ENCODE results near the gene MACROD2.

The MACROD2 gene

DNA sequence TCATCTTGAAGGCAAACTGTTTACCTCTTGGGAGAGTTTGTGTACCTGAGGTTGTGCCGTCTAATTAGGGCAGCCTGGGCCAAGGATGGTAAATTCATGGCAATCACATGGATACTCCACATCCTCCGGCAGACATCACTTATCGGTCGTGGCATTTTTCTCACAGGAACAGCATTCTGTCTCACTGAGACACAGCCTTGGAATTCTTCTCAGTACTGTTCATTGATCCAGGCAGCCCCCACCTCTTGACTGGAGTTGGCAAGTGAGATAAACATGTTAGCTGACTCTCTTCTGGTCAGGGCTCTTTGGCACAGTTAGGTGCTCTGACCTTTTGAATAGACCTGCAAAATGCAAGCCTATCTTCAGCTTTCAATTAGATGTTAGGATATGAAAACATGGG is 853.5 kb downstream of the MACROD2 start:
- no peak overlapping the region for H3K4me3 ChIP-seq (ENCODE audit: low read depth, low read length)
- in situ Hi-C loops (cut with HindIII; ENCODE audit: low sequenced_read_pairs) = no loop called here
- no peak for DNase-seq (ENCODE audit: low read depth)
- TF ChIP-seq, protein P1, sequence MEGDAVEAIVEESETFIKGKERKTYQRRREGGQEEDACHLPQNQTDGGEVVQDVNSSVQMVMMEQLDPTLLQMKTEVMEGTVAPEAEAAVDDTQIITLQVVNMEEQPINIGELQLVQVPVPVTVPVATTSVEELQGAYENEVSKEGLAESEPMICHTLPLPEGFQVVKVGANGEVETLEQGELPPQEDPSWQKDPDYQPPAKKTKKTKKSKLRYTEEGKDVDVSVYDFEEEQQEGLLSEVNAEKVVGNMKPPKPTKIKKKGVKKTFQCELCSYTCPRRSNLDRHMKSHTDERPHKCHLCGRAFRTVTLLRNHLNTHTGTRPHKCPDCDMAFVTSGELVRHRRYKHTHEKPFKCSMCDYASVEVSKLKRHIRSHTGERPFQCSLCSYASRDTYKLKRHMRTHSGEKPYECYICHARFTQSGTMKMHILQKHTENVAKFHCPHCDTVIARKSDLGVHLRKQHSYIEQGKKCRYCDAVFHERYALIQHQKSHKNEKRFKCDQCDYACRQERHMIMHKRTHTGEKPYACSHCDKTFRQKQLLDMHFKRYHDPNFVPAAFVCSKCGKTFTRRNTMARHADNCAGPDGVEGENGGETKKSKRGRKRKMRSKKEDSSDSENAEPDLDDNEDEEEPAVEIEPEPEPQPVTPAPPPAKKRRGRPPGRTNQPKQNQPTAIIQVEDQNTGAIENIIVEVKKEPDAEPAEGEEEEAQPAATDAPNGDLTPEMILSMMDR (IDR thresholded peaks at IDR 0.05; ENCODE audit: low read depth, low read length, missing control alignments) = no peak

DNA sequence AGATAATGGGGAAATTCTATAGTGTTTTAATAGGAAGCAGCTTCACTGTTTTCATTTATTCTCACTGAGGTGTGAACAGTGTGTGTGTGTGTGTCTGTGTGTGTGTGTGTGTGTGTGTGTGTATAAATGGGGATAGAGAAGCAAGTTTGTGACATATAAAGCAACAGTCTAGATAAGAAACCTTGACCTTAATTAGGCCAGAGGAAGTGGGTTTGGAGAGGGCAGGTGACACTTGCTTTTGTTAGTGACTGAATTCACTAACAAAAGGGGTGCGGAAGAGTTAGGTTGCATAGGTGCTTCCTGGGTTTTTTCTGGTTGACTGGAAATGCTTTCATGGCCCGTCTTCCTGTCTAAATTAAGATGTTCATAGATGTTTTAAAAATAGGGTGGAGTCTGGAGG is 857.8 kb downstream of the MACROD2 start:
- in situ Hi-C loops (cut with HindIII; ENCODE audit: low sequenced_read_pairs) = no loop called here
- no peak for DNase-seq (ENCODE audit: low read depth)
- TF ChIP-seq, protein P1 (IDR thresholded peaks at IDR 0.05; ENCODE audit: low read depth, low read length, missing control alignments) = no peak
- no peak overlapping the region for H3K4me3 ChIP-seq (ENCODE audit: low read depth, low read length)

GRCh38 chr20:14855171-14855570 is 859.9 kb downstream of the MACROD2 start:
- TF ChIP-seq, protein P1 (IDR thresholded peaks at IDR 0.05; ENCODE audit: low read depth, low read length, missing control alignments) = no peak
- in situ Hi-C loops (cut with HindIII; ENCODE audit: low sequenced_read_pairs) = no loop called here
- no peak for DNase-seq (ENCODE audit: low read depth)
- H3K4me3 ChIP-seq (ENCODE audit: low read depth, low read length) = no peak overlapping the region

DNA sequence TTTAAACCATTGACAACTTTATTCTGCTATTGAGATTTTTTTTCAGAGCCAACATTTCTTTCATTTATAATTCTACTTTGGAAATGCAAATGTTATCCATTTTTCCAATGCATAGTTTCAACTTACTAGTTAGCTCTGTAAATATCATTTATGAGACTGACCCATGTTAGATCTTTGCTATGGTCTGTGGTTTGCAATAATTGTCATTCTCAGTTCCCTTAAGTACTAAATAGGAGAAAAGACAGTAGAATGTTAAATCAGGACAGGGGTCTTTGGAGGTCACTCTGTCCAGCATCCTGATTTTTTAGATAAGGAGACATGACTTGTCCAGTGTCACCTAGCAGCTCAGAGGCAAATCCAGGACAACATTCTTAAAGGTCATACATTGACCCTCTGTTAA is 864.3 kb downstream of the MACROD2 start:
- in situ Hi-C loops (cut with HindIII; ENCODE audit: low sequenced_read_pairs) = no loop called here
- no peak for DNase-seq (ENCODE audit: low read depth)
- TF ChIP-seq, protein P1 (IDR thresholded peaks at IDR 0.05; ENCODE audit: low read depth, low read length, missing control alignments) = no peak
- H3K4me3 ChIP-seq (ENCODE audit: low read depth, low read length) = no peak overlapping the region

- H3K4me3 ChIP-seq (ENCODE audit: low read depth, low read length) = no peak overlapping the region
- DNase-seq (ENCODE audit: low read depth) = no peak
- TF ChIP-seq, protein P1 (IDR thresholded peaks at IDR 0.05; ENCODE audit: low read depth, low read length, missing control alignments) = no peak
- in situ Hi-C loops (cut with HindIII; ENCODE audit: low sequenced_read_pairs) = no loop called here
Measured at GRCh38 chr20:14860410-14860814, 865.1 kb downstream of the MACROD2 start.

DNA sequence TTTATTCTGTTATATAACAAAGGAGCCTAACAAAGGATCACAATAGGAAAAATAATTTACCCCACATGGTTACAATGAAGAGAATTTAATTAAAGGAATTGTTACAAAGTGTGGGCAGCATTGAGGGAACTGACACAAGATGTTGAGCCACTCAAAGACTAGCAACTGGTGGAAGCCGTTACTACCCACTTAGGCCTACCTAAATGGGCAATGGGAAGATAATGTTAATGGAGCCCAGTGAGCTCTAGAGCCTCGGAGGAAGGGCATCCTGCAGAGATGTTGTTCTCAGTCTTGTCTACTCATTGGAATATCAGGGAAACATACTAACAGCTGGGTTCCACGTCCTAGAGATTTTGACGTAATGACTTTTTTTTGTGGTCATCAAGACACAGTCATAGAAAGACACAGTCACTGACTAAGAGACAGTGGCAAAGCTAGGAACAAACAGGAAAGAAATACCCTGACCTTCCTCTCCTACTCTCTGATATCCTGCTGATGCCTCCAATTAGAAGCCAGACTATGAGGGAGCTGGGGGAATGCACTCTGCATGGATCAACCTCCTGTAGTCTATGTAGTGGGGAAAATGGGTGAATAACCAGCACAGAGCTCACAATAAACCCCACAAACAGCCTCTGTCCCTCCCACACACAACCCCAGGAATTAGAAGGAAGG is 865.8 kb downstream of the MACROD2 start:
- TF ChIP-seq, protein P1 (IDR thresholded peaks at IDR 0.05; ENCODE audit: low read depth, low read length, missing control alignments) = no peak
- in situ Hi-C loops (cut with HindIII; ENCODE audit: low sequenced_read_pairs) = no loop called here
- H3K4me3 ChIP-seq (ENCODE audit: low read depth, low read length) = no peak overlapping the region
- no peak for DNase-seq (ENCODE audit: low read depth)

Data from astrocyte of the cerebellum (primary cell).